PC-3 (cell line): ENCODE data around the gene GAPDH. TPM values are rescaled to one million over a fixed set of nuclear protein-coding genes. Genes with fewer than 3 reads are reported as not detected.

Source experiments
- ATAC-seq: fragments of 200-7000 bp; cut with Tn5 transposase; 2 replicates; pipeline ENCODE4 v1.9.1; 2020; ENCODE audit warnings: mild to moderate bottlenecking, moderate library complexity
- BruUV-seq: library from RNA; stranded (reverse); fragments of 400-500 nt; replicated peaks from 2 replicates; lab custom pipeline; 2021; lab: Mats Ljungman, UMichigan
- CTCF ChIA-PET: fragments of 300-600 bp; sonication (Branson Sonifier 250); formaldehyde crosslinking; loops from one replicate; lab custom pipeline; 2022; ENCODE audit warnings: antibody characterized with exemption; lab: Charles Lee
- POLR2A ChIA-PET: fragments of 300-600 bp; sonication (Branson Sonifier 250); formaldehyde crosslinking; loops from one replicate; lab custom pipeline; 2022; ENCODE audit warnings: antibody characterized with exemption; ENCODE audit not compliant: unreplicated experiment; lab: Charles Lee
- DNase-seq: peaks from one replicate; pipeline ENCODE4 v3.0.0-alpha.2; 2015
- H2AFZ ChIP-seq: fragments of 300-600 bp; sonication (generic); 2 replicates; pipeline ENCODE4 v1.6.0; 2016; ENCODE audit warnings: antibody characterized with exemption, low read length
- H3F3A ChIP-seq: fragments of 300-600 bp; sonication (generic); one replicate; pipeline ENCODE4 v1.6.0; 2017; ENCODE audit warnings: antibody characterized with exemption, low read length, control low read depth, mild to moderate bottlenecking; ENCODE audit not compliant: unreplicated experiment
- H3K27ac ChIP-seq: fragments of 300-600 bp; sonication (generic); 2 replicates; pipeline ENCODE4 v1.5.1; 2016; ENCODE audit warnings: mild to moderate bottlenecking, low read length
- H3K27me3 ChIP-seq: fragments of 300-600 bp; sonication (generic); 2 replicates; pipeline ENCODE4 v1.6.1; 2016; ENCODE audit warnings: low read length, mixed read lengths
- H3K36me3 ChIP-seq: fragments of 300-600 bp; sonication (generic); 2 replicates; pipeline ENCODE4 v1.6.1; 2016; ENCODE audit warnings: low read depth, mixed run types, low read length, mixed read lengths
- H3K4me1 ChIP-seq: fragments of 300-600 bp; sonication (generic); 2 replicates; pipeline ENCODE4 v1.5.1; 2016; ENCODE audit warnings: low read length; ENCODE audit not compliant: insufficient read depth
- H3K4me2 ChIP-seq: fragments of 300-600 bp; sonication (generic); 2 replicates; pipeline ENCODE4 v1.6.0; 2016; ENCODE audit warnings: low read length
- H3K4me3 ChIP-seq: fragments of 300-600 bp; sonication (generic); 2 replicates; pipeline ENCODE4 v1.5.1; 2016; ENCODE audit warnings: mild to moderate bottlenecking, low read length, mixed read lengths
- H3K79me2 ChIP-seq: fragments of 300-600 bp; sonication (generic); 2 replicates; pipeline ENCODE4 v1.6.1; 2017; ENCODE audit warnings: low read length, mixed read lengths
- H3K9ac ChIP-seq: fragments of 300-600 bp; sonication (generic); 2 replicates; pipeline ENCODE4 v1.6.0; 2016; ENCODE audit warnings: mild to moderate bottlenecking, low read length
- H3K9me2 ChIP-seq: fragments of 300-600 bp; sonication (generic); replicated peaks from 2 replicates; pipeline ENCODE4 v1.6.1; 2016; ENCODE audit warnings: mixed run types, low read length, mixed read lengths
- H3K9me3 ChIP-seq: fragments of 300-600 bp; sonication (generic); 2 replicates; pipeline ENCODE4 v1.6.1; 2016; ENCODE audit warnings: low read length, mixed read lengths
- H4K20me1 ChIP-seq: fragments of 300-600 bp; sonication (generic); 2 replicates; pipeline ENCODE4 v1.6.1; 2016; ENCODE audit warnings: low read length, mixed read lengths
- EZH2 ChIP-seq: fragments of 300-600 bp; sonication (generic); IDR thresholded peaks from one replicate; pipeline ENCODE4 v1.6.1; 2017; ENCODE audit warnings: antibody characterized with exemption, mild to moderate bottlenecking, low read length; ENCODE audit not compliant: unreplicated experiment
- EZH2phosphoT487 ChIP-seq: fragments of 300-600 bp; sonication (generic); IDR thresholded peaks from 2 replicates; pipeline ENCODE4 v1.6.1; 2018; ENCODE audit warnings: mild to moderate bottlenecking, antibody characterized with exemption, low read length, borderline replicate concordance
- intact Hi-C: fragments of 100-400 bp; cut with micrococcal nuclease; formaldehyde crosslinking; loops from 2 replicates; pipeline ENCODE4 v1.9.0; 2023
- total RNA-seq: library from RNA; depleted of rRNA; stranded (reverse); fragments of >200 nt; gene quantifications from 2 replicates; pipeline ENCODE4 v1.2.3, GENCODE V29; 2014
- TF ChIP-seq, protein P1 (sequence below): fragments of 300-600 bp; sonication (generic); conservative IDR thresholded peaks from 2 replicates; pipeline ENCODE4 v1.5.1; 2017; ENCODE audit warnings: antibody characterized with exemption, low read depth, mild to moderate bottlenecking, low read length

The GAPDH gene
- total RNA-seq, 1 experiment from 2014 or later = 7,326 TPM

DNA sequence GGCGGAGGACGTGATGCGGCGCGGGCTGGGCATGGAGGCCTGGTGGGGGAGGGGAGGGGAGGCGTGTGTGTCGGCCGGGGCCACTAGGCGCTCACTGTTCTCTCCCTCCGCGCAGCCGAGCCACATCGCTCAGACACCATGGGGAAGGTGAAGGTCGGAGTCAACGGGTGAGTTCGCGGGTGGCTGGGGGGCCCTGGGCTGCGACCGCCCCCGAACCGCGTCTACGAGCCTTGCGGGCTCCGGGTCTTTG is 303 bp downstream of the GAPDH start:
- Histone ChIP-seq H3F3A (peaks cover 22% of the 10 kb centered on the region), H3K27me3 (no peaks in the 10 kb centered on the region), H3K9me2 (no peaks in the 10 kb centered on the region), H3K27ac (peak overlapping the region; percentile 99), H3K4me2 (peak overlapping the region; percentile 99), H3K9me3 (no peaks in the 10 kb centered on the region), H3K79me2 (peaks cover 47% of the 10 kb centered on the region), H3K36me3 (peaks cover 51% of the 10 kb centered on the region), H3K4me1 (peaks cover 40% of the 10 kb centered on the region), H4K20me1 (peaks cover 42% of the 10 kb centered on the region), H3K4me3 (peak overlapping the region; percentile 97), H3K9ac (peak overlapping the region; percentile 96), H2AFZ (no peak overlapping the region)
- CTCF ChIA-PET = no interaction called here
- POLR2A ChIA-PET = interaction anchor here (0.7 to 1.0 kb wide), 4 partner anchors 45 to 339 kb away, joined by 4 to 22 read pairs (median 6); partner anchors contain the start of gene SPSB2
- DNase-seq (no peak), ATAC-seq (no peak)
- TF ChIP-seq EZH2 (no peak), EZH2phosphoT487 (no peak)
- TF ChIP-seq, protein P1, sequence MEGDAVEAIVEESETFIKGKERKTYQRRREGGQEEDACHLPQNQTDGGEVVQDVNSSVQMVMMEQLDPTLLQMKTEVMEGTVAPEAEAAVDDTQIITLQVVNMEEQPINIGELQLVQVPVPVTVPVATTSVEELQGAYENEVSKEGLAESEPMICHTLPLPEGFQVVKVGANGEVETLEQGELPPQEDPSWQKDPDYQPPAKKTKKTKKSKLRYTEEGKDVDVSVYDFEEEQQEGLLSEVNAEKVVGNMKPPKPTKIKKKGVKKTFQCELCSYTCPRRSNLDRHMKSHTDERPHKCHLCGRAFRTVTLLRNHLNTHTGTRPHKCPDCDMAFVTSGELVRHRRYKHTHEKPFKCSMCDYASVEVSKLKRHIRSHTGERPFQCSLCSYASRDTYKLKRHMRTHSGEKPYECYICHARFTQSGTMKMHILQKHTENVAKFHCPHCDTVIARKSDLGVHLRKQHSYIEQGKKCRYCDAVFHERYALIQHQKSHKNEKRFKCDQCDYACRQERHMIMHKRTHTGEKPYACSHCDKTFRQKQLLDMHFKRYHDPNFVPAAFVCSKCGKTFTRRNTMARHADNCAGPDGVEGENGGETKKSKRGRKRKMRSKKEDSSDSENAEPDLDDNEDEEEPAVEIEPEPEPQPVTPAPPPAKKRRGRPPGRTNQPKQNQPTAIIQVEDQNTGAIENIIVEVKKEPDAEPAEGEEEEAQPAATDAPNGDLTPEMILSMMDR = no peak
- BruUV-seq = no TSS peak
- intact Hi-C loops = loop anchor here (1.0 to 5.0 kb wide), 3 partner anchors 64 to 198 kb away; partner anchors contain the start of gene VAMP1

DNA sequence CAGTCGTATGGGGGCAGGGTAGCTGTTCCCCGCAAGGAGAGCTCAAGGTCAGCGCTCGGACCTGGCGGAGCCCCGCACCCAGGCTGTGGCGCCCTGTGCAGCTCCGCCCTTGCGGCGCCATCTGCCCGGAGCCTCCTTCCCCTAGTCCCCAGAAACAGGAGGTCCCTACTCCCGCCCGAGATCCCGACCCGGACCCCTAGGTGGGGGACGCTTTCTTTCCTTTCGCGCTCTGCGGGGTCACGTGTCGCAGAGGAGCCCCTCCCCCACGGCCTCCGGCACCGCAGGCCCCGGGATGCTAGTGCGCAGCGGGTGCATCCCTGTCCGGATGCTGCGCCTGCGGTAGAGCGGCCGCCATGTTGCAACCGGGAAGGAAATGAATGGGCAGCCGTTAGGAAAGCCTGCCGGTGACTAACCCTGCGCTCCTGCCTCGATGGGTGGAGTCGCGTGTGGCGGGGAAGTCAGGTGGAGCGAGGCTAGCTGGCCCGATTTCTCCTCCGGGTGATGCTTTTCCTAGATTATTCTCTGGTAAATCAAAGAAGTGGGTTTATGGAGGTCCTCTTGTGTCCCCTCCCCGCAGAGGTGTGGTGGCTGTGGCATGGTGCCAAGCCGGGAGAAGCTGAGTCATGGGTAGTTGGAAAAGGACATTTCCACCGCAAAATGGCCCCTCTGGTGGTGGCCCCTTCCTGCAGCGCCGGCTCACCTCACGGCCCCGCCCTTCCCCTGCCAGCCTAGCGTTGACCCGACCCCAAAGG is 804 bp downstream of the GAPDH start:
- peaks cover 45% of the 10 kb centered on the region for H3K4me1 ChIP-seq
- no peak for ATAC-seq
- no peaks in the 10 kb centered on the region for H3K27me3 ChIP-seq
- peak overlapping the region; percentile 99 for H3K27ac ChIP-seq
- peaks cover 47% of the 10 kb centered on the region for H3K79me2 ChIP-seq
- DNase-seq = peak; percentile 45
- H3K9ac ChIP-seq = peak overlapping the region; percentile 96
- peak overlapping the region; percentile 97 for H3K4me3 ChIP-seq
- H3K4me2 ChIP-seq = peak overlapping the region; percentile 99
- H3K9me3 ChIP-seq = no peaks in the 10 kb centered on the region
- no peak overlapping the region for H2AFZ ChIP-seq
- peaks cover 22% of the 10 kb centered on the region for H3F3A ChIP-seq
- peaks cover 42% of the 10 kb centered on the region for H4K20me1 ChIP-seq
- TF ChIP-seq, protein P1 = no peak
- no peak for TF ChIP-seq EZH2
- no peak for TF ChIP-seq EZH2phosphoT487
- peaks cover 47% of the 10 kb centered on the region for H3K36me3 ChIP-seq
- intact Hi-C loops = loop anchor here (1.0 to 5.0 kb wide), 3 partner anchors 65 to 198 kb away; partner anchors contain the start of gene VAMP1
- ChIA-PET CTCF (no interaction called here), POLR2A (interaction anchor here (0.6 kb wide), 1 partner anchor 13 kb away, joined by 3 read pairs; no protein-coding TSS in a partner anchor)
- BruUV-seq = no TSS peak
- no peaks in the 10 kb centered on the region for H3K9me2 ChIP-seq

DNA sequence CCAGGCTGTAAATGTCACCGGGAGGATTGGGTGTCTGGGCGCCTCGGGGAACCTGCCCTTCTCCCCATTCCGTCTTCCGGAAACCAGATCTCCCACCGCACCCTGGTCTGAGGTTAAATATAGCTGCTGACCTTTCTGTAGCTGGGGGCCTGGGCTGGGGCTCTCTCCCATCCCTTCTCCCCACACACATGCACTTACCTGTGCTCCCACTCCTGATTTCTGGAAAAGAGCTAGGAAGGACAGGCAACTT is 1.3 kb downstream of the GAPDH start:
- no peak for DNase-seq
- Histone ChIP-seq H3K9me3 (no peaks in the 10 kb centered on the region), H3K4me3 (peak overlapping the region; percentile 97), H3K9me2 (no peaks in the 10 kb centered on the region), H3K4me1 (peaks cover 48% of the 10 kb centered on the region), H3K9ac (peak overlapping the region; percentile 96), H2AFZ (no peak overlapping the region), H4K20me1 (peaks cover 42% of the 10 kb centered on the region), H3K36me3 (peaks cover 42% of the 10 kb centered on the region), H3K79me2 (peaks cover 47% of the 10 kb centered on the region), H3K27ac (peak overlapping the region; percentile 99), H3K27me3 (no peaks in the 10 kb centered on the region), H3F3A (peaks cover 22% of the 10 kb centered on the region), H3K4me2 (peak overlapping the region; percentile 99)
- ChIA-PET CTCF (no interaction called here), POLR2A (interaction anchor here (0.6 kb wide), 1 partner anchor 12 kb away, joined by 3 read pairs; no protein-coding TSS in a partner anchor)
- intact Hi-C loops = loop anchor here (2.0 kb wide), 1 partner anchor 199 kb away; no protein-coding TSS in a partner anchor
- ATAC-seq = no peak
- TF ChIP-seq EZH2 (no peak), EZH2phosphoT487 (no peak)
- TF ChIP-seq, protein P1 = no peak
- BruUV-seq = no TSS peak
